ENCODE measurements around the gene MAN2B2. TPM values are rescaled to one million over a fixed set of nuclear protein-coding genes. Genes with fewer than 3 reads are reported as not detected.

The MAN2B2 gene
- total RNA-seq, 1 experiment from 2014 or later: 30.9 TPM

GRCh38 chr4:6562931-6563901 lies 11.8 kb upstream of the MAN2B2 start:
- TF ChIP-seq CTCF (IDR thresholded peaks at IDR 0.05; ENCODE audit: unreplicated experiment): no peak

GRCh38 chr4:6563935-6564645 lies 10.9 kb upstream of the MAN2B2 start:
- Mint-ChIP-seq H3K4me3 (ENCODE audit: low read depth, unreplicated experiment) (no peak overlapping the region), H3K27me3 (ENCODE audit: unreplicated experiment) (peaks cover 78% of the 10 kb centered on the region), H3K27ac (ENCODE audit: unreplicated experiment) (no peak overlapping the region), H3K36me3 (ENCODE audit: insufficient read depth, unreplicated experiment) (no peaks in the 10 kb centered on the region), H3K4me1 (ENCODE audit: low read depth, unreplicated experiment) (peaks cover 8% of the 10 kb centered on the region), H3K9me3 (ENCODE audit: low read depth, unreplicated experiment) (no peaks in the 10 kb centered on the region)
- BruUV-seq (replicated peaks): no TSS peak
- TF ChIP-seq CTCF (IDR thresholded peaks at IDR 0.05; ENCODE audit: unreplicated experiment): no peak
- no peak for DNase-seq
- intact Hi-C loops (cut with micrococcal nuclease; ENCODE audit: unreplicated experiment): no loop called here
- CTCF ChIA-PET: no interaction called here

More at GRCh38 chr4:6562931-6563901, 11.8 kb upstream of the MAN2B2 start:
- CTCF ChIA-PET: no interaction called here
- H3K4me3 Mint-ChIP-seq (ENCODE audit: low read depth, unreplicated experiment): peak overlapping the region; percentile 21
- no TSS peak for BruUV-seq (replicated peaks)
- intact Hi-C loops (cut with micrococcal nuclease; ENCODE audit: unreplicated experiment): no loop called here
- no peaks in the 10 kb centered on the region for H3K4me1 Mint-ChIP-seq (ENCODE audit: low read depth, unreplicated experiment)
- H3K36me3 Mint-ChIP-seq (ENCODE audit: insufficient read depth, unreplicated experiment): no peaks in the 10 kb centered on the region
- H3K27ac Mint-ChIP-seq (ENCODE audit: unreplicated experiment): no peak overlapping the region
- peak; percentile 26 for DNase-seq
- no peaks in the 10 kb centered on the region for H3K9me3 Mint-ChIP-seq (ENCODE audit: low read depth, unreplicated experiment)
- H3K27me3 Mint-ChIP-seq (ENCODE audit: unreplicated experiment): peaks cover 83% of the 10 kb centered on the region

- peaks cover 9% of the 10 kb centered on the region for H3K4me1 Mint-ChIP-seq (ENCODE audit: low read depth, unreplicated experiment)
- intact Hi-C loops (cut with micrococcal nuclease; ENCODE audit: unreplicated experiment): no loop called here
- no peak for DNase-seq
- H3K9me3 Mint-ChIP-seq (ENCODE audit: low read depth, unreplicated experiment): no peaks in the 10 kb centered on the region
- no peak overlapping the region for H3K4me3 Mint-ChIP-seq (ENCODE audit: low read depth, unreplicated experiment)
- H3K27ac Mint-ChIP-seq (ENCODE audit: unreplicated experiment): no peak overlapping the region
- BruUV-seq (replicated peaks): no TSS peak
- CTCF ChIA-PET: no interaction called here
- no peak for TF ChIP-seq CTCF (IDR thresholded peaks at IDR 0.05; ENCODE audit: unreplicated experiment)
- H3K36me3 Mint-ChIP-seq (ENCODE audit: insufficient read depth, unreplicated experiment): no peaks in the 10 kb centered on the region
- H3K27me3 Mint-ChIP-seq (ENCODE audit: unreplicated experiment): peaks cover 78% of the 10 kb centered on the region
Measured at GRCh38 chr4:6565691-6566390, 9.1 kb upstream of the MAN2B2 start.

- H3K4me1 Mint-ChIP-seq (ENCODE audit: low read depth, unreplicated experiment): peaks cover 9% of the 10 kb centered on the region
- no peak for DNase-seq
- BruUV-seq (replicated peaks): no TSS peak
- TF ChIP-seq CTCF (IDR thresholded peaks at IDR 0.05; ENCODE audit: unreplicated experiment): no peak
- intact Hi-C loops (cut with micrococcal nuclease; ENCODE audit: unreplicated experiment): no loop called here
- CTCF ChIA-PET: no interaction called here
- no peaks in the 10 kb centered on the region for H3K36me3 Mint-ChIP-seq (ENCODE audit: insufficient read depth, unreplicated experiment)
- H3K27me3 Mint-ChIP-seq (ENCODE audit: unreplicated experiment): peaks cover 78% of the 10 kb centered on the region
- H3K9me3 Mint-ChIP-seq (ENCODE audit: low read depth, unreplicated experiment): no peaks in the 10 kb centered on the region
- H3K4me3 Mint-ChIP-seq (ENCODE audit: low read depth, unreplicated experiment): no peak overlapping the region
- no peak overlapping the region for H3K27ac Mint-ChIP-seq (ENCODE audit: unreplicated experiment)
Measured at GRCh38 chr4:6566391-6567190, 8.4 kb upstream of the MAN2B2 start.
